Measurements from ENCODE around the gene SRGAP1. TPM values are rescaled to one million over a fixed set of nuclear protein-coding genes. Genes with fewer than 3 reads are reported as not detected.
"Not testable (repeated sequence)": the region's sequence is repeated elsewhere in the genome, so short reads cannot be mapped to it uniquely, and the experiment has no call there.

SRGAP1 gene
- total RNA-seq, 2 experiments from 2014 or later = not detected

GRCh38 chr12:63841571-63841970 is 2.9 kb upstream of the SRGAP1 start:
- ChIA-PET POLR2A (no interaction called here), CTCF (interaction anchor here (1.6 kb wide), 1 partner anchor 415 kb away, joined by 3 read pairs; no protein-coding TSS in a partner anchor)
- H3K4me1 Mint-ChIP-seq (ENCODE audit: low read depth) = peaks cover 8% of the 10 kb centered on the region
- no peaks in the 10 kb centered on the region for H3K36me3 Mint-ChIP-seq (ENCODE audit: low read depth)
- H3K4me3 Mint-ChIP-seq = no peak overlapping the region
- ATAC-seq = no peak
- no peak overlapping the region for H3K27ac Mint-ChIP-seq
- H3K27me3 Mint-ChIP-seq (ENCODE audit: low read depth) = peaks cover 33% of the 10 kb centered on the region
- DNase-seq = no peak
- no peaks in the 10 kb centered on the region for H3K9me3 Mint-ChIP-seq (ENCODE audit: insufficient read depth)

DNA sequence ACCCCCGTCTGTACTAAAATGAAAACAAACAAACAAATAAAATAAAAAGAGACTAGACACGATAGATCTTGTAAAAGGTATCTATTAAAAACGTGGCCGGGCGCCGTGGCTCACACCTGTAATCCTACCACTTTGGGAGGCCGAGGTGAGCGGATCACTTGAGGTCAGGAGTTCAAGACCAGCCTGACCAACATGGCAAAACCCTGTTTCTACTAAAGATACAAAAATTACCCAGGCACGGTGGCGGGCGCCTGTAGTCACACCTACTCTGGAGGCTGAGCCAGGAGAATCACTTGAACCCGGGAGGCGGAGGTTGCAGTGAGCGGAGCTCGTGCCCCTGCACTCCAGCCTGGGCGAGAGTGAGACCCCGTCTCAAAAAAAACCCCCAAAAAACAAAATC is 1.8 kb upstream of the SRGAP1 start:
- H3K4me1 Mint-ChIP-seq (ENCODE audit: low read depth); ATAC-seq; DNase-seq; H3K36me3 Mint-ChIP-seq (ENCODE audit: low read depth); H3K9me3 Mint-ChIP-seq (ENCODE audit: insufficient read depth); POLR2A ChIA-PET; H3K27ac Mint-ChIP-seq: not testable (repeated sequence)
- Mint-ChIP-seq H3K27me3 (ENCODE audit: low read depth) (peaks cover 33% of the 10 kb centered on the region), H3K4me3 (peak overlapping the region; percentile 61)
- CTCF ChIA-PET = interaction anchor here (0.7 to 1.0 kb wide), 3 partner anchors 17 to 414 kb away, joined by 3 to 4 read pairs (median 3); no protein-coding TSS in a partner anchor

DNA sequence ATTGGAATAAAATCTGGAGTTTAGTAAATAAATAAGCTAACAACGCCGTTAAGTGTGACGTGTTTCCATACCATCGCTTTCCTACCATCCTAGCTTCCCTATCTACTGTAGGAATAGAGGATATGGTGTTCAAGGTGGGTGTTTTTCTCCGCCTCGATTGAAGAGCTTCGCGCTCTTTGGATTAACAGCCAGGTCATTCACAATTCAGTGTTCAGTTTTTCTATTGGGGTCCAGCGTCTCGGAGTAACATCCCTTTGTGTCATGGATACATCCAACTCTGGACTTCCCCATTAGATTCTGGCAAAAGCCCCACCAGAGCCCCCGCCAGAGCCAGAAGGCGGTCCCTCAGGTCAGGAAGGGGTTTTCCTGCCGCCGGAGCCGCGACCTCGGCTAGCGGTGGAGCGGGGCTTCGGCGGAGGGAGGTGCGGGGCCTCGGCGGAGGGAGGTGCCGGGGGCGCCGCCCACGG is 1.2 kb upstream of the SRGAP1 start:
- ATAC-seq (no peak), DNase-seq (no peak)
- Mint-ChIP-seq H3K36me3 (ENCODE audit: low read depth) (no peaks in the 10 kb centered on the region), H3K9me3 (ENCODE audit: insufficient read depth) (no peaks in the 10 kb centered on the region), H3K4me1 (ENCODE audit: low read depth) (peaks cover 8% of the 10 kb centered on the region), H3K4me3 (peak overlapping the region; percentile 61), H3K27me3 (ENCODE audit: low read depth) (peaks cover 36% of the 10 kb centered on the region), H3K27ac (peak overlapping the region; percentile 20)
- ChIA-PET CTCF (interaction anchor here (0.7 to 1.5 kb wide), 5 partner anchors 15 to 413 kb away, joined by 3 to 4 read pairs (median 3); partner anchors contain the start of gene KICS2), POLR2A (no interaction called here)

- no peak overlapping the region for H3K27ac Mint-ChIP-seq
- POLR2A ChIA-PET = no interaction called here
Observed at GRCh38 chr12:63843721-63844390, 644 bp upstream of the SRGAP1 start.

GRCh38 chr12:63845726-63846125 is 1.2 kb downstream of the SRGAP1 start:
- Mint-ChIP-seq H3K4me1 (ENCODE audit: low read depth) (peaks cover 8% of the 10 kb centered on the region), H3K36me3 (ENCODE audit: low read depth) (no peaks in the 10 kb centered on the region), H3K4me3 (no peak overlapping the region), H3K9me3 (ENCODE audit: insufficient read depth) (no peaks in the 10 kb centered on the region), H3K27me3 (ENCODE audit: low read depth) (peaks cover 37% of the 10 kb centered on the region), H3K27ac (no peak overlapping the region)
- ChIA-PET POLR2A (no interaction called here), CTCF (interaction anchor here (1.7 kb wide), 1 partner anchor 8 kb away, joined by 7 read pairs; no protein-coding TSS in a partner anchor)
- DNase-seq = no peak
- ATAC-seq = no peak

More at GRCh38 chr12:63843721-63844390, 644 bp upstream of the SRGAP1 start:
- Mint-ChIP-seq H3K36me3 (ENCODE audit: low read depth) (no peaks in the 10 kb centered on the region), H3K9me3 (ENCODE audit: insufficient read depth) (no peaks in the 10 kb centered on the region), H3K27me3 (ENCODE audit: low read depth) (peaks cover 37% of the 10 kb centered on the region), H3K4me3 (peak overlapping the region; percentile 68), H3K4me1 (ENCODE audit: low read depth) (peaks cover 8% of the 10 kb centered on the region)
- ATAC-seq (peak; percentile 98), DNase-seq (peak; percentile 85)
- CTCF ChIA-PET = interaction anchor here (0.6 to 1.9 kb wide), 14 partner anchors 10 to 1390 kb away, joined by 3 to 19 read pairs (median 4); partner anchors contain the start of gene KICS2

DNA sequence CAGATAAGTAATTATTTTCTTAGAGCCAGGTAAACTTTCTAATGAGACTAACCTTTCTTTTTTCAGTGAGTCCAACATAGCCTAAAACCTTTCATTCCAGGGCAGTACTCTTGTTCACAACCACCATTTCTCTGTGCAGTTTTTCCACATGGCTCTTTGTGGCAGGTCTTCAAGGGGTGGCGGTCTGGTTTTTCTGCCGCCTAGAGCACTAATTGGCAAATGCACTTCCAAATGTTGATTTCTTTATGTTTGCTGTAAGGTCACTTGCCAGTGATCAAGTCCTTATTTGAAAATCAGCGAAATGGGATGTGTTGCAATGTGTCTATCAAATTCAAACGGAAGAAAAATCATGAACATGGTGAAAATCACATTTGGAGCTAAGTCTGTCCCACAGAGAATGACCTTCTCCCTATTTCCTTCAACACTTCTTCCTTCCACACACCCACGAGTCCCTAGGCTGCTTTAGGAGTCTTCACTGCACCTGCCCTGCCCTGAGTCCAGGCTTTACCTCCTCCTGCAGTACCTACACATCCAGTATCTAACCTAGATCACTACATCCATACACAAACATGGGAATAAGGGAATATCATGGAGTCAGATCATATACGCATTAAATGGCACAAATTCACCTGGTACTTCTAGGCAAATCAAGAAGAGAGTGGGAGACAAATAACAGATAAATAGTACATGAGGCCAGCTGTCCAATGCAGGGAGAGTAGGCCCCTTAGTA is 1.9 kb downstream of the SRGAP1 start:
- ATAC-seq = no peak
- POLR2A ChIA-PET = no interaction called here

GRCh38 chr12:63848450-63848849 is 4.0 kb downstream of the SRGAP1 start:
- ATAC-seq (no peak), DNase-seq (no peak)
- Mint-ChIP-seq H3K4me3 (no peak overlapping the region), H3K36me3 (ENCODE audit: low read depth) (no peaks in the 10 kb centered on the region), H3K27ac (no peak overlapping the region), H3K4me1 (ENCODE audit: low read depth) (peaks cover 5% of the 10 kb centered on the region), H3K9me3 (ENCODE audit: insufficient read depth) (no peaks in the 10 kb centered on the region), H3K27me3 (ENCODE audit: low read depth) (peaks cover 28% of the 10 kb centered on the region)
- ChIA-PET CTCF (no interaction called here), POLR2A (no interaction called here)

More for the DNA sequence above, 1.9 kb downstream of the SRGAP1 start:
- H3K4me3 Mint-ChIP-seq = no peak overlapping the region
- DNase-seq = no peak
- H3K27ac Mint-ChIP-seq = no peak overlapping the region
- H3K36me3 Mint-ChIP-seq (ENCODE audit: low read depth) = no peaks in the 10 kb centered on the region
- peaks cover 34% of the 10 kb centered on the region for H3K27me3 Mint-ChIP-seq (ENCODE audit: low read depth)
- H3K4me1 Mint-ChIP-seq (ENCODE audit: low read depth) = peaks cover 8% of the 10 kb centered on the region
- no peaks in the 10 kb centered on the region for H3K9me3 Mint-ChIP-seq (ENCODE audit: insufficient read depth)
- CTCF ChIA-PET = no interaction called here

DNA sequence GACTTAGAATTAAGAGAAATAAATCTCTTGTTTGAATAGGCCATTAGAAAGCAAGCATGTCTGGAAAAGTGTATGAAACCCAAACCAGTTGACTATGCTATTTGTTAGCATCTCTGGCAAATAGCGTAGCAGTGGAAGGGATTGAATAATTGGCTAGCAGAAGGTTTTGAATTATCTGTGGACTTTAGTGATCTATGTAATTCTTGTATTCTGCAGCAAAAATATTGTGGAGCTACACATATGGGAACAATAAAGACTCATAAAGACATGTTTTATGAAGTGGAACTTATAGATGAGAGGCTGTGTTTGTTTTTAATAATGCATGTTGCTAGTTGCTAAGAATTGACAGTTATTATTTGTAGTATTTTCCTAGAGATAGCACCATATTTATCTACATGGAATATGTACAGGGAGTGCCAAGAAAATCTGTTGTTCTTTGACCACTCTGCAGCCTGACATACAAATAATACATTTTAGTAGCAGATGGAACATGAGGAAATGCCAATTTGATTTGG is 4.7 kb downstream of the SRGAP1 start:
- H3K27ac Mint-ChIP-seq = no peak overlapping the region
- H3K9me3 Mint-ChIP-seq (ENCODE audit: insufficient read depth) = no peaks in the 10 kb centered on the region
- ChIA-PET POLR2A (no interaction called here), CTCF (no interaction called here)
- ATAC-seq = no peak
- H3K27me3 Mint-ChIP-seq (ENCODE audit: low read depth) = peaks cover 28% of the 10 kb centered on the region
- H3K4me1 Mint-ChIP-seq (ENCODE audit: low read depth) = peaks cover 5% of the 10 kb centered on the region
- no peak overlapping the region for H3K4me3 Mint-ChIP-seq
- no peak for DNase-seq
- H3K36me3 Mint-ChIP-seq (ENCODE audit: low read depth) = no peaks in the 10 kb centered on the region

DNA sequence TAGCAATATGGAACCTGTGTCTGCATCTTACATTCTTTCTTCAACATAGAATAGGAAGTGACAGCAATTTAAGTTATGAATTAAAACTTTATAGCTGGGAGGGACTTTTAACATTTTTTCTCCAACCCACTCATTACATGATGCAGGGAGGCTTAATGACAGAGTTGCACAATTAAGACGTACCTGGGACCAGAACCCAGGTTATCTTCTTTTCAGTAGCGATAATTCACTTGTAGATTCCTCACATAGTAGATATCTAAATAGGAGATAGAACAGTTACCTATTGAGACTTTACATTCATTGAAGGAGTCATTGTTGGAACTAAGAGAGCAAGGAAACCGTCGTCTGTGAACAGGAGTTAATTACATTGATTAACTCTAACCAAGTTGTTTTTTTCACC is 5.1 kb downstream of the SRGAP1 start:
- POLR2A ChIA-PET = no interaction called here

DNA sequence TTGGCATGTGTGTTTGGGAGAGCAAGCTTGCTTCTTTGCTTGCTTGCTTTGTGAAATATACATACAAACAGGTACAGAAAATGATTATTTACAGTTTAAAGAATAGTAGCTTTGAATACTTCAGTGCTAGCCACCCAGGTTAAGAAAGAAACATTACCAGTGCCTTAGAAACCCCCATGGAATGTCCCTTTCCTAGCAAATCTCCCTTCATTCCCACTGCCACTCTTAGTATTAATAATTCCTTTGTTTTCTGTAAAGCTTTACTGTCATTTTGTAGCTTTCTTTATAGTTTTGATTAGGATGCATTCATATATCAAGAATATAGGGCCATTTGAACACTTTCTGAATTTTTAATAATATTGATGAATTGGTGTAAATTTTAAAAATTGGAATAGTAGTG is 9.5 kb downstream of the SRGAP1 start:
- no peak for DNase-seq
- Mint-ChIP-seq H3K36me3 (ENCODE audit: low read depth) (no peaks in the 10 kb centered on the region), H3K4me3 (no peak overlapping the region), H3K9me3 (ENCODE audit: insufficient read depth) (no peaks in the 10 kb centered on the region), H3K27me3 (ENCODE audit: low read depth) (no peaks in the 10 kb centered on the region), H3K4me1 (ENCODE audit: low read depth) (no peaks in the 10 kb centered on the region), H3K27ac (no peak overlapping the region)
- ChIA-PET POLR2A (no interaction called here), CTCF (interaction anchor here (1.0 kb wide), 1 partner anchor 9 kb away, joined by 7 read pairs; the partner anchor contains the start of gene SRGAP1)
- ATAC-seq = no peak

More for the DNA sequence above, 5.1 kb downstream of the SRGAP1 start:
- DNase-seq (no peak), ATAC-seq (no peak)
- Mint-ChIP-seq H3K9me3 (ENCODE audit: insufficient read depth) (no peaks in the 10 kb centered on the region), H3K4me3 (no peak overlapping the region), H3K27ac (no peak overlapping the region), H3K36me3 (ENCODE audit: low read depth) (no peaks in the 10 kb centered on the region), H3K4me1 (ENCODE audit: low read depth) (peaks cover 3% of the 10 kb centered on the region), H3K27me3 (ENCODE audit: low read depth) (peaks cover 26% of the 10 kb centered on the region)
- CTCF ChIA-PET = no interaction called here

DNA sequence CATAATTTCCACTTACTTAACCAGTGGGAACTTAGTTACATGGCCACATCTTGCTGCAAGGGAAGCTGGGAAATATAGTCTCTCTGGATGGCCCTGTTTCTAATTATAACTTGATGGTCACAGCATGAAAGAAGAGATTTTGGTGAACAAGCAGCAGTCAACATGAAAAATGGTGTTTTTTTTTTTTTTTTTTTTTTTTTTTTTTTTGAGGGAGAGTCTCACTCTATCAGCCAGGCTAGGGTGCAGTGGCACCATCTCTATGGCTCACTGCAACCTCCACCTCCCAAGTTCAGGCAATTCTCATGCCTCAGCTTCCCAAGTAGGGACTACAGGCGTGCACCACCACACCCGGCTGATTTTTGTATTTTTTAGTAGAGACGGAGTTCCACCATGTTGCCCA is 10.8 kb downstream of the SRGAP1 start:
- Mint-ChIP-seq H3K4me1 (ENCODE audit: low read depth) (no peaks in the 10 kb centered on the region), H3K27me3 (ENCODE audit: low read depth) (no peaks in the 10 kb centered on the region), H3K4me3 (no peak overlapping the region), H3K27ac (no peak overlapping the region), H3K36me3 (ENCODE audit: low read depth) (no peaks in the 10 kb centered on the region), H3K9me3 (ENCODE audit: insufficient read depth) (no peaks in the 10 kb centered on the region)
- POLR2A ChIA-PET = no interaction called here
- no peak for DNase-seq
- ATAC-seq = no peak
- CTCF ChIA-PET = interaction anchor here (0.7 to 1.5 kb wide), 2 partner anchors 11 to 196 kb away, joined by 3 read pairs; partner anchors contain the start of gene SRGAP1
